Psoas muscle (tissue), 8 donors: ENCODE results near the gene CTPS1. TPM values are rescaled to one million over a fixed set of nuclear protein-coding genes. Genes with fewer than 3 reads are reported as not detected.
A peak's percentile ranks its signal among the peaks of the same experiment; 100 is the strongest.

Source experiments
- ATAC-seq, 4 donors: fragments of 200-7000 bp; cut with Tn5 transposase; one replicate each; pipeline ENCODE4 v1.9.1; 2020; ENCODE audit warnings: moderate library complexity in 3 of 4, mild to moderate bottlenecking in 2 of 4
- DNase-seq, 2 donors: peaks; one replicate each; pipeline ENCODE4 v3.0.0-alpha.2; 2020
- H3K27ac ChIP-seq: fragments of 200-600 bp; one replicate; pipeline ENCODE4 v1.8.0; 2022
- H3K27me3 ChIP-seq, 3 donors: fragments of 200-600 bp in 1 of 3; one replicate each; pipeline versions ENCODE4 v1.6.1 to v1.8.0; 2013 to 2022; ENCODE audit warnings: low read length in 2 of 3, mild to moderate bottlenecking in 2 of 3, moderate library complexity in 1 of 3; ENCODE audit not compliant: insufficient read depth in 3 of 3
- H3K36me3 ChIP-seq, 2 donors: fragments of 200-600 bp in 1 of 2; one replicate each; pipeline versions ENCODE4 v1.6.1 to v1.8.0; 2013 to 2022; ENCODE audit warnings: low read depth in 1 of 2, mild to moderate bottlenecking in 1 of 2, moderate library complexity in 1 of 2; ENCODE audit not compliant: insufficient read depth in 1 of 2
- H3K4me1 ChIP-seq: fragments of 200-600 bp; one replicate; pipeline ENCODE4 v1.8.0; 2022
- H3K4me3 ChIP-seq: fragments of 200-600 bp; one replicate; pipeline ENCODE4 v1.8.0; 2022; ENCODE audit warnings: mild to moderate bottlenecking
- H3K9me3 ChIP-seq: fragments of 200-600 bp; one replicate; pipeline ENCODE4 v1.8.0; 2022
- CTCF ChIP-seq: fragments of 200-600 bp; IDR thresholded peaks from one replicate; pipeline ENCODE4 v1.8.0; 2022; ENCODE audit warnings: antibody characterized with exemption
- WGBS, 3 donors: extraction: QIAGEN DNeasy Blood & Tissue Kit; methylation state at CpG; one replicate each; pipeline versions ENCODE4 v1.1.6 to v1.1.7; 2013; 5-methylcytosine and 5-hydroxymethylcytosine counted together
- intact Hi-C, 2 donors: fragments of 100-400 bp; cut with DNase I; formaldehyde crosslinking; loops; one replicate each; pipeline versions ENCODE4 v1.11.0 to v1.14.2; 2022
- polyA plus RNA-seq, 3 donors: library from polyadenylated mRNA; stranded (reverse); fragments of 200-250 nt; gene quantifications; one replicate each; pipeline ENCODE4 v1.2.3, GENCODE V29; 2013
- total RNA-seq, 4 donors: library from RNA; stranded (reverse); fragmentation: NEBNext Ultra II Directional in 2 of 4; extraction: Animal tissue kit (Norgen Biotek cat#: 25700) in 2 of 4; gene quantifications; one replicate each; pipeline versions ENCODE4 v1.2.1 to v1.2.4, GENCODE V29; 2021 to 2023
- donor health status: healthy with polysubstance abuse.
- donor health status: DM: no; HTN: no; CAD: no; lungs with moderate emphysema.
- donor health status: Bipolar disorder and iron deficiency.
- donor health status: healthy.
- donor health status: DM: yes; HTN: yes; CAD: no.
- donor health status: DM: no; HTN: no; CAD: no.
- donor health status: DM: no; HTN: no; CAD: no.
- donor health status: DM: yes; HTN: yes; CAD: no.

CTPS1 gene
- total and polyA plus RNA-seq, 7 donors = 8.0 to 43.5 (median 20.8) TPM

- 22 to 23% (median 22%) methylated on average over 17 of the region's 17 CpGs for WGBS, 3 donors
- ATAC-seq = peak; percentile 83 to 92 (median 86)
- Histone ChIP-seq H3K4me3 (no peak overlapping the region), H3K4me1 (no peaks in the 10 kb centered on the region), H3K27me3 (peaks cover 0 to 16% (median 0%) of the 10 kb centered on the region in 3 donors), H3K36me3 (no peaks in the 10 kb centered on the region), H3K9me3 (no peaks in the 10 kb centered on the region), H3K27ac (no peak overlapping the region)
- intact Hi-C loops = loop anchor here (1.0 to 10.0 kb wide), 5 partner anchors 103 to 340 kb away; no protein-coding TSS in a partner anchor
- peak; percentile 59 to 79 for DNase-seq
- TF ChIP-seq CTCF = peak; percentile 90
These were observed 27.4 kb upstream of the CTPS1 start for GRCh38 chr1:40951943-40952743.

GRCh38 chr1:40952744-40953315 lies 26.7 kb upstream of the CTPS1 start:
- no peaks in the 10 kb centered on the region for H3K9me3 ChIP-seq
- TF ChIP-seq CTCF = no peak
- H3K4me3 ChIP-seq = no peak overlapping the region
- no peaks in the 10 kb centered on the region for H3K4me1 ChIP-seq
- no peak for DNase-seq
- 46 to 51% (median 49%) methylated on average over 6 of the region's 6 CpGs for WGBS, 3 donors
- peaks cover 0 to 16% (median 0%) of the 10 kb centered on the region in 3 donors for H3K27me3 ChIP-seq
- no peak overlapping the region for H3K27ac ChIP-seq
- no peaks in the 10 kb centered on the region for H3K36me3 ChIP-seq
- peak in 1 of 4 donors; percentile 11 for ATAC-seq
- intact Hi-C loops = loop anchor here (1.0 to 10.0 kb wide), 5 partner anchors 104 to 341 kb away; no protein-coding TSS in a partner anchor

GRCh38 chr1:40954626-40955025 lies 24.9 kb upstream of the CTPS1 start:
- DNase-seq (no peak), ATAC-seq (no peak)
- 45 to 50% (median 48%) methylated on average over 9 of the region's 9 CpGs for WGBS, 3 donors
- H3K4me1 ChIP-seq = no peaks in the 10 kb centered on the region
- TF ChIP-seq CTCF = no peak
- H3K36me3 ChIP-seq = no peaks in the 10 kb centered on the region
- H3K27me3 ChIP-seq = peaks cover 0 to 16% (median 0%) of the 10 kb centered on the region in 3 donors
- H3K27ac ChIP-seq = no peak overlapping the region
- no peaks in the 10 kb centered on the region for H3K9me3 ChIP-seq
- H3K4me3 ChIP-seq = no peak overlapping the region
- intact Hi-C loops = loop anchor here (5.0 to 10.0 kb wide), 2 partner anchors 180 to 342 kb away; no protein-coding TSS in a partner anchor

GRCh38 chr1:40955266-40955665 lies 24.2 kb upstream of the CTPS1 start:
- no peak for TF ChIP-seq CTCF
- Histone ChIP-seq H3K27ac (no peak overlapping the region), H3K4me1 (no peaks in the 10 kb centered on the region), H3K4me3 (no peak overlapping the region), H3K9me3 (no peaks in the 10 kb centered on the region), H3K36me3 (no peaks in the 10 kb centered on the region), H3K27me3 (peaks cover 0 to 16% (median 0%) of the 10 kb centered on the region in 3 donors)
- intact Hi-C loops = loop anchor here in 1 of 2 donors (10.0 kb wide), 1 partner anchor 180 kb away; no protein-coding TSS in a partner anchor
- ATAC-seq (no peak), DNase-seq (no peak)
- 58 to 65% (median 63%) methylated on average over 5 of the region's 5 CpGs for WGBS, 3 donors
